AG04450 (cell line): ENCODE results near the gene CHST9. TPM values are rescaled to one million over a fixed set of nuclear protein-coding genes. Genes with fewer than 3 reads are reported as not detected.

Experiments
- CTCF ChIA-PET: fragments of 300-600, 350-600 bp; formaldehyde crosslinking; extraction: SDS; loops from one replicate; lab custom pipeline; 2022; ENCODE audit warnings: antibody characterized with exemption, inconsistent platforms; lab: Charles Lee
- POLR2A ChIA-PET: fragments of 350-600 bp; formaldehyde crosslinking; extraction: SDS; loops from one replicate; lab custom pipeline; 2021; ENCODE audit warnings: antibody characterized with exemption, inconsistent platforms; lab: Yijun Ruan, JAX
- DNase-seq: peaks from one replicate; pipeline ENCODE4 v3.0.0-alpha.2; 2011; ENCODE audit warnings: low read depth, low spot score
- H3K27ac ChIP-seq: one replicate; pipeline ENCODE4 v1.5.1; 2012; ENCODE audit warnings: low read depth, low read length, control low read depth
- H3K27me3 ChIP-seq: one replicate; pipeline ENCODE4 v1.6.0; 2012; ENCODE audit warnings: low read length; ENCODE audit not compliant: control insufficient read depth, insufficient read depth
- H3K4me3 ChIP-seq: 2 replicates; pipeline ENCODE4 v1.5.1; 2011; ENCODE audit warnings: mild to moderate bottlenecking, low read depth, low read length, control low read depth
- H3K9me3 ChIP-seq: 2 replicates; pipeline ENCODE4 v1.5.1; 2012; ENCODE audit warnings: low read length; ENCODE audit not compliant: control insufficient read depth, insufficient read depth
- polyA plus RNA-seq: library from polyadenylated mRNA; depleted of rRNA; stranded (reverse); fragments of >200 nt; gene quantifications from 2 replicates; pipeline ENCODE4 v1.2.3, GENCODE V29; 2011
- TF ChIP-seq, protein P1 (sequence below): IDR thresholded peaks from 2 replicates; pipeline ENCODE4 v1.5.1; 2011; ENCODE audit warnings: low read depth, low read length, control low read depth, inconsistent platforms

CHST9 gene
- polyA plus RNA-seq, 1 experiment: not detected

DNA sequence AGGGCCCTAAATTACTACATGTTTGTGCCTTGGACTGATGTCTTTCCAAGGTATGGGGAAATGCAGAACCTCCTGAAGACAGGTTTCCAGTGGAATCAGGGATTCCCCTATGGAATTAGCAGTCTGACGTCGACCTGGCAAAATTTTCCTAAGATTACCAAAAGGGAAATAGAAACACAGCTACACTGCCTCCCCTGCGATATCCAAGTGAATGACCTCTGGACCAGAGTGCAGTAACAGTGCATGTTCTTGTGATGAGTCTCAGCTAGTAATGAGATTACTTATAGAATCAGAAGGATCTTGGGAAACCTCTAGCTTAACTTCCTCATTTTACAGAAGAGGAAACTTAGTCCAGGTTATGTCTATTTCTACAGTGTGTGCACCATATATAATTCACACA is 21.3 kb upstream of the CHST9 start:
- Histone ChIP-seq H3K9me3 (peaks cover 11% of the 10 kb centered on the region; the same call in 1 of the 2 replicates), H3K27me3 (no peaks in the 10 kb centered on the region), H3K27ac (no peak overlapping the region), H3K4me3 (no peak overlapping the region)
- ChIA-PET CTCF (no interaction called here), POLR2A (no interaction called here)
- TF ChIP-seq, protein P1, sequence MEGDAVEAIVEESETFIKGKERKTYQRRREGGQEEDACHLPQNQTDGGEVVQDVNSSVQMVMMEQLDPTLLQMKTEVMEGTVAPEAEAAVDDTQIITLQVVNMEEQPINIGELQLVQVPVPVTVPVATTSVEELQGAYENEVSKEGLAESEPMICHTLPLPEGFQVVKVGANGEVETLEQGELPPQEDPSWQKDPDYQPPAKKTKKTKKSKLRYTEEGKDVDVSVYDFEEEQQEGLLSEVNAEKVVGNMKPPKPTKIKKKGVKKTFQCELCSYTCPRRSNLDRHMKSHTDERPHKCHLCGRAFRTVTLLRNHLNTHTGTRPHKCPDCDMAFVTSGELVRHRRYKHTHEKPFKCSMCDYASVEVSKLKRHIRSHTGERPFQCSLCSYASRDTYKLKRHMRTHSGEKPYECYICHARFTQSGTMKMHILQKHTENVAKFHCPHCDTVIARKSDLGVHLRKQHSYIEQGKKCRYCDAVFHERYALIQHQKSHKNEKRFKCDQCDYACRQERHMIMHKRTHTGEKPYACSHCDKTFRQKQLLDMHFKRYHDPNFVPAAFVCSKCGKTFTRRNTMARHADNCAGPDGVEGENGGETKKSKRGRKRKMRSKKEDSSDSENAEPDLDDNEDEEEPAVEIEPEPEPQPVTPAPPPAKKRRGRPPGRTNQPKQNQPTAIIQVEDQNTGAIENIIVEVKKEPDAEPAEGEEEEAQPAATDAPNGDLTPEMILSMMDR: no peak
- no peak for DNase-seq

DNA sequence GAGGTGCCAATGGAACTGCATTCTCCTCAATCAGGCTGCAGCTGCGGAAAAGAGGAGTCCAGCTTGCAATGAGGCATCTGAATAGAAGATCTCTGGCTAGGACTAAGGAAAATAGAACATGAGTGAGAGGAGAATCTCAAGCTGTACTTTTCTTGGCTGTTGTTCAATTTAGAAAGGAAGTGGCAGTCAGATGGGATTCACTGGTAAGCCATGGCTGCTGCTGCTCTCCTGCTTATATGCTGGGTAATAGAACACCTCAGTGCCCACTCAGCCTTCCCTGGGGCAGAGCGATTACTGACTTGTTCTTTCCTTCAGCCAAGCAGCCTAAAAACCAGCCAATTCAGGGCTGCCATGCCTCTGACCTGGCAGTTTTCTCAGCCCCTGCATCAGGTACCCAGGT is 17.6 kb upstream of the CHST9 start:
- no peak for DNase-seq
- TF ChIP-seq, protein P1: no peak

DNA sequence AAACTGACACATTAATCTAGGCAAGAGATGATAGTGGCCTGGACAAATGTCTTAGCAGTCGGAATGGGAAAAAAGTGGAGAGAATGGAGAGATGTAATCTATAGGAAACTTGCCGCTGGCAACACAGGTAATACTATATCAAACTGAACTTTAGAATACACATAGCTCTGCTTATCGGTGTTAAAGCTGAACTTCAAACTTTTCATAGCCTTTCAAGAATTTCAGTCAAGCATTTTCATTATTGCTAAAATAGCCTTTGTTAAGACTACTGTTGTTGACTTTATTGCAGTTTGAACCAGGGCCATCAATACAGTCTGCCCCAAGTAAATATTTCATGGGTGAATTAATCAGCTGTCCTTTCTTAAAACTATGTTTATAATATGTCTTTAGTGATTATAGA is 12.9 kb upstream of the CHST9 start:
- DNase-seq: no peak
- CTCF ChIA-PET: no interaction called here
- POLR2A ChIA-PET: no interaction called here

More for the DNA sequence above, 17.6 kb upstream of the CHST9 start:
- CTCF ChIA-PET: no interaction called here
- no peaks in the 10 kb centered on the region for H3K27me3 ChIP-seq
- H3K9me3 ChIP-seq: peaks cover 12% of the 10 kb centered on the region; the same call in 1 of the 2 replicates
- POLR2A ChIA-PET: no interaction called here
- no peak overlapping the region for H3K27ac ChIP-seq
- H3K4me3 ChIP-seq: no peak overlapping the region

DNA sequence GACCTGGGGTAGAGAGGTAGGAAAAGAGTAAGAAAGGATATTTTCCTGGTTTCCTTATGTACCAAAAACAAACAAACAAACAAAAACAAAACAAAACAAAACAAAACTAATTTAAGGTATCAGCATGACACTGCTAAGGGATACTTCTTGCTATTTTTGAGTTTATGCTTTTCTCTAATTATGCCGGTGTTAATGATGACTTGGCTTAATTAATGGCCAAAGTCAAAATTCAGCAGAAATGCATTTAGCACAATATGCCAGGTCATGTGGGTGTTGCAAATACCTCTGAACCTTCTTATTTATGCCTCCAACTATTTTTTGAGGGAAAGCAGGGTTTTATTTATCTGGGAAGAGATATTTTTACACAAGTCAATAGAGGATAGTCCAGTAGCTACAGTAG is 3.2 kb upstream of the CHST9 start:
- no peak overlapping the region for H3K27ac ChIP-seq
- DNase-seq: no peak
- no peak overlapping the region for H3K4me3 ChIP-seq
- peaks cover 15% of the 10 kb centered on the region for H3K9me3 ChIP-seq
- TF ChIP-seq, protein P1: no peak
- POLR2A ChIA-PET: no interaction called here
- H3K27me3 ChIP-seq: no peaks in the 10 kb centered on the region
- CTCF ChIA-PET: no interaction called here

More for the DNA sequence above, 12.9 kb upstream of the CHST9 start:
- no peaks in the 10 kb centered on the region for H3K27me3 ChIP-seq
- peaks cover 18% of the 10 kb centered on the region for H3K9me3 ChIP-seq
- no peak overlapping the region for H3K27ac ChIP-seq
- no peak overlapping the region for H3K4me3 ChIP-seq
- TF ChIP-seq, protein P1: no peak

DNA sequence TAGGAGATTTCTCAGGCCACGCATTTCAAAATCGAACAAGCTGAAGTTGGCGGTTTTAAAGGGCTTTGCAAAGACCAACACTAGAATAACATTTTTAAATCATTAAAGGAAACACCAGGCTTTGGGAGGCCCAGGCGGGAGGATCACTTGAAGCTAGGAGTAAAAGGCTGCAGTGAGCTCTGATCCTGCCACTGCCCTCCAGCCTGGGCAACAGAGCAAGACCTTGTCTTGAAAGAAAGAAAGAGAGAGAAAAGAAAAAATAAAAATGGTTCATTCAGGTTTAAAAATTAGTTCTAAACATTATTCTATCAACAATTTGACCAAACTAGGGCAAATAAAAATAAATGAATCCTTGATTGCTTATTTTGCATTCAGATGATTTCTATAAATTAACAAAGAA is 789 bp upstream of the CHST9 start:
- peaks cover 8% of the 10 kb centered on the region; the same call in 1 of the 2 replicates for H3K9me3 ChIP-seq
- CTCF ChIA-PET: no interaction called here
- H3K27ac ChIP-seq: no peak overlapping the region
- no peak overlapping the region for H3K4me3 ChIP-seq
- no peak for DNase-seq
- POLR2A ChIA-PET: no interaction called here
- TF ChIP-seq, protein P1: no peak
- H3K27me3 ChIP-seq: no peaks in the 10 kb centered on the region
